Esophagus (tissue), 2 donors: ENCODE data around the gene TIAM2. TPM values are rescaled to one million over a fixed set of nuclear protein-coding genes. Genes with fewer than 3 reads are reported as not detected.
A peak's percentile ranks its signal among the peaks of the same experiment; 100 is the strongest.

Experiments used
- H3K27ac ChIP-seq, 2 donors: one replicate each; pipeline ENCODE4 v1.5.1; 2013; ENCODE audit warnings: low read depth in 2 of 2, mild to moderate bottlenecking in 2 of 2, inconsistent platforms in 1 of 2, low read length in 1 of 2, moderate library complexity in 1 of 2
- H3K27me3 ChIP-seq, 2 donors: one replicate each; pipeline ENCODE4 v1.6.1; 2013; ENCODE audit warnings: low read length in 2 of 2, control low read depth in 1 of 2, mild to moderate bottlenecking in 1 of 2; ENCODE audit not compliant: insufficient read depth in 2 of 2, control insufficient read depth in 1 of 2
- H3K36me3 ChIP-seq, 2 donors: one replicate each; pipeline ENCODE4 v1.6.1; 2013; ENCODE audit warnings: low read length in 1 of 2; ENCODE audit not compliant: control insufficient read depth in 2 of 2, insufficient read depth in 2 of 2
- H3K4me1 ChIP-seq, 2 donors: one replicate each; pipeline ENCODE4 v1.6.1; 2013; ENCODE audit warnings: low read length in 1 of 2; ENCODE audit not compliant: control insufficient read depth in 2 of 2, insufficient read depth in 2 of 2
- H3K4me3 ChIP-seq, 2 donors: one replicate each; pipeline ENCODE4 v1.5.1; 2013; ENCODE audit warnings: low read length in 2 of 2, mild to moderate bottlenecking in 2 of 2, low read depth in 1 of 2, moderate library complexity in 1 of 2
- H3K9me3 ChIP-seq, 2 donors: one replicate each; pipeline ENCODE4 v1.6.1; 2013; ENCODE audit warnings: mild to moderate bottlenecking in 2 of 2, low read depth in 1 of 2, low read length in 1 of 2, moderate library complexity in 1 of 2; ENCODE audit not compliant: control insufficient read depth in 2 of 2, insufficient read depth in 1 of 2
- WGBS, 2 donors: extraction: QIAGEN DNeasy Blood & Tissue Kit; methylation state at CpG; one replicate each; pipeline ENCODE4 v1.1.7; 2013; 5-methylcytosine and 5-hydroxymethylcytosine counted together
- polyA plus RNA-seq, 2 donors: library from polyadenylated mRNA; stranded (reverse); fragments of 200-250 nt; gene quantifications; one replicate each; pipeline ENCODE4 v1.2.3, GENCODE V29; 2013
- donor health status: healthy with polysubstance abuse.
- donor health status: Bipolar disorder and iron deficiency.

TIAM2 gene
- polyA plus RNA-seq, 2 donors: 2.3 to 3.1 TPM

DNA sequence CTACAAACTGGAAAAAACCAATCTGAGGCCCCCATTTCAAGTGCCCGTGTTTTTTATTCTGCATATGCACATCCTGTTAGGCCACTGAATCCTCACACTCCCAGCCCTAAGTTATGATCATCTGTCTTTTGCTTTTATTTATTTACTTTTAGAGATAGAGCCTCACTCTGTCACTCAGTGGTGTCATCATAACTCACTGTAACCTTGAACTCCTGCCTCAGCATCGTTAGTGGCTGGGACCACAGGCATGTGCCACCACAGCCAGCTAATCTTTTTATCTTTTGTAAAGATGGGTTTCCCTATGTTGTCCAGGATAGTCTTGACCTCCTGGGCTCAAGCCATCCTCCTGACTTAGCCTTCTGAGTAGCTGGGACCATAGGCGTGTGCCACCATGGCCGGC, 239.1 kb downstream of the TIAM2 start:
- Histone ChIP-seq H3K4me3 (no peak overlapping the region), H3K27me3 (no peaks in the 10 kb centered on the region), H3K27ac (no peak overlapping the region), H3K36me3 (no peaks in the 10 kb centered on the region), H3K4me1 (no peaks in the 10 kb centered on the region), H3K9me3 (peaks cover 2 to 3% of the 10 kb centered on the region in 2 donors)
- WGBS, 2 donors: 88 to 93% methylated on average over 4 of the region's 4 CpGs

DNA sequence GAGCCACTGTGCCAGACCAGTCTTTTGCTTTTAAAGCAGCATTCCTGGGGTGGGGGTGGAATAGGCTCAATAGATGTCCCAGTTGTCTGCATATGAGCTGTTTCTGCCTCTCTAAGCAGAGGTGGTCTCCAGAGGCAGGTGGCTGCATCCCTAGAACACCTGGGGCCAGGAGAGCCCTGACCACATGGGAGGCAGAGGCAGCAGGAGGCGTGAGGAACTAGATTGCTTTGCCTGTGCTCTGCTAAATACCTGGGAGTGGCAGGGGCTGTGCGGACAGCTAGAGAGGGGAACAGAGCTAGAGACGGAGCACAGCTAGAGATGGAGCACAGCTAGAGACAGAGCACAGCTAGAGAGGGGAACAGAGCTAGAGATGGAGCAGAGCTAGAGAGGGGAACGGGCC, 239.6 kb downstream of the TIAM2 start:
- 83 to 92% methylated on average over 4 of the region's 4 CpGs for WGBS, 2 donors
- H3K4me1 ChIP-seq: peaks cover 0 to 1% of the 10 kb centered on the region in 2 donors

DNA sequence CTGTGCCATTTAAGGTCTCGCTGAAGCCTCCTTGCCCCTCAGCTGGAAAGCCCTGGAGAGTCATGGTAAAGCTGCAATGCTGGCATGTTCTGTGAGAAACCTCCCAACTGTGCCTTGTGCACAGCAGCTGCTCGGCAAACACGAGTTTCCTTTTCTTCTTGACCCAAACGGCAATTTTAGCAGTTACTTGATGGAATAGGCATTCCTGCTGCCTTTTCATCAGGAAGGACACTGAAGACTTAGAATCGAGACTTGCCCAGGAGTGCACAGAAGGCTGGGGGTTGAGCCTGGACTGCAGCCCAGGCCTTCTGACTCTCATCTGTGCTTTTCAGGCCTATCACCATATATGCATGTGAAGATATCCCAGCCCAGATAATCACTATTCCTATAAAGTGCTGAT, 240.0 kb downstream of the TIAM2 start:
- WGBS, 2 donors: 63 to 64% methylated on average over 5 of the region's 5 CpGs
- Histone ChIP-seq H3K4me1 (peaks cover 0 to 3% of the 10 kb centered on the region in 2 donors), H3K4me3 (no peak overlapping the region), H3K27me3 (no peaks in the 10 kb centered on the region), H3K27ac (peak overlapping the region in 1 of 2 donors; percentile 26), H3K36me3 (no peaks in the 10 kb centered on the region), H3K9me3 (peaks cover 2 to 3% of the 10 kb centered on the region in 2 donors)

More for the DNA sequence above, 239.6 kb downstream of the TIAM2 start:
- Histone ChIP-seq H3K27me3 (no peaks in the 10 kb centered on the region), H3K9me3 (peaks cover 2 to 3% of the 10 kb centered on the region in 2 donors), H3K27ac (peak overlapping the region in 1 of 2 donors; percentile 26), H3K36me3 (no peaks in the 10 kb centered on the region), H3K4me3 (no peak overlapping the region)

DNA sequence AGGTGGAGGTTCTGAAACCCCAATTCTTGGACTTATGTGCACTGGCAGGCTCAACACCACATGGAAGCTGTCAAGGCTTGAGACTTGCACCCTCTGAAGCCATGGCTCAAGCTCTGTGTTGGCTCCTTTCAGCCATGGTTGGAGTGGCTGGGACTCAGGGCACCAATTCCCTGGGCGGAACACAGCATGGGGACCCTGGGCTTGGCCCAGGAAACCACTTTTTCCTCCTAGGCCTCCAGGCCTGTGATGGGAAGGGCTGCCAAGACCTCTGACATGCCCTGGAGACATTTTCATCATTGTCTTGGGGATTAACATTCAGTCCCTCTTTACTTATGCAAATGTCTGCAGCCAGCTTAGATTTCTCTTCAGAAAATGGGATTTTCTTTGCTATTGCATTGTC, 242.5 kb downstream of the TIAM2 start:
- Histone ChIP-seq H3K27ac (no peak overlapping the region), H3K4me1 (peaks cover 0 to 3% of the 10 kb centered on the region in 2 donors), H3K4me3 (no peak overlapping the region), H3K27me3 (no peaks in the 10 kb centered on the region), H3K36me3 (no peaks in the 10 kb centered on the region), H3K9me3 (peaks cover 2 to 3% of the 10 kb centered on the region in 2 donors)
- 77 to 95% methylated on average over 1 of the region's 1 CpG for WGBS, 2 donors

DNA sequence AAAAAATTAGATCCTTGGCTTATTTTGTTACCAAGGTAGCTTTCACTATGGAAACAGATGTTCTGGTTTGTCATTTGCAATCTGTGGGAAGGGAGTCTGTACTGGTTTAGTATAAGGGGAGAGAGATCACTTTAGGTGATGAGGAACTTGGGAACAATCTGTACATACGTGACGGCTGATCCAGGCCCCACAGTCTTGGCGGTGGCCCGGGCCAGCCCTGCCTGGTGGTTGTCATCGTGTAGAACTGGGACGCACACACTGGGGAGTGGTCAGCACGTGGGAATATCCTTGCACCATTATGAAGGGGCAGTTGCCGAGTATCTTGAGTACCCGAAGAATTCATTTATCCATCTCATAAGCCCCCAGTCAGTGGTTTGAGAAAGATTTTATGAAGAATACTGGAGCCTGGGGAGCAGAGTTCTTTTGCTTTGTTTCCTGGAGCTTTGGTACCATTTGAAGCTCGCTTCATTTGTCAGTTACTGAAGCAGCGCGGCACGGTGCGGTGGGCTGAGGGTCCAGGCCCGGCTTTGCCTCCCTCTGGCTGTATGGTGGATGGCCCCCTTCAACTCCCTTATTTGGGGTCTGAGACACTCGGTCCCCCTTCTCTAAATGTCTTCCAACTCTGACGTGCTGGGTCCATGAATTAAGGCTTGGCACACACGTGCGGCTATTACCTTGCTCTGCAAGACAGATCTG, 245.9 kb downstream of the TIAM2 start:
- H3K9me3 ChIP-seq: peaks cover 2 to 3% of the 10 kb centered on the region in 2 donors
- no peak overlapping the region for H3K4me3 ChIP-seq
- no peaks in the 10 kb centered on the region for H3K27me3 ChIP-seq
- WGBS, 2 donors: 92 to 93% methylated on average over 19 of the region's 19 CpGs
- peaks cover 0 to 3% of the 10 kb centered on the region in 2 donors for H3K4me1 ChIP-seq
- no peak overlapping the region for H3K27ac ChIP-seq
- H3K36me3 ChIP-seq: no peaks in the 10 kb centered on the region

DNA sequence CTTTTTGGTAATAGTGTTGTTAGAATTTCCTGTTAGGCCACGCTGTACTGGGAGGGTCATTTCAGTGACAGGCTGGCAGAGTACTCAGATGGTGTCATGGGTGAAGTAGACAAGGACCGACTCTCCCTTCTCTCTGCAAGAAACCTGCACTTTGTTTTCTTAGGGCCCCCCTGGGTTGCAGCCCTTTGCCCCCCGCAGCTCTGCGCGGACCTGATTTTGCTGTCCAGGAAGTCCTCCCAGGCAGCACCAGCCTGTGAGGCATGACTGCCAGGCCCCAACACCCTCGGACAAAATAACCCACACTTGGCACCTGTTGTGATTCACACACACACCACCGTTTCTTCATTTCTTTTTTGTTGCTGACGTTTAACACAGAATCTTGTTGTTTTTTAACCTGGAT, 246.9 kb downstream of the TIAM2 start:
- Histone ChIP-seq H3K9me3 (peaks cover 2 to 3% of the 10 kb centered on the region in 2 donors), H3K27ac (no peak overlapping the region), H3K4me1 (peaks cover 0 to 3% of the 10 kb centered on the region in 2 donors), H3K36me3 (no peaks in the 10 kb centered on the region), H3K27me3 (no peaks in the 10 kb centered on the region), H3K4me3 (no peak overlapping the region)
- WGBS, 2 donors: 75 to 82% methylated on average over 8 of the region's 8 CpGs

DNA sequence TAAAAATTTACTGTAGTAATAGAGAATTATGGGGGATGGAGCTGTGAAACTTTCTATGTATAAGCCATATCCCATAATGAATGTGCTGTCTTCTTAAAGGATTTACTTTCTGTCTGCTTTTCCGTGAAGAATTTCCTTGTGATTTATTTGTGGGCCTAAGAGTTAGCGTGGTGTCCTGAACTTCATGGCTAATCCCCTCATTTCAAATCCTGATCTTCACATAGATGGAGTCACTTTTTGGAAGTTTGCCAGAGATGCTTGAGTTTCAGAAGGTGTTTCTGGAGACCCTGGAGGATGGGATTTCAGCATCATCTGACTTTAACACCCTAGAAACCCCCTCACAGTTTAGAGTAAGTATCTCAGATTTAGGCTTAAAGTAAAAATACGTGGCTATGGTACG, 249.3 kb downstream of the TIAM2 start:
- H3K4me3 ChIP-seq: no peak overlapping the region
- no peak overlapping the region for H3K27ac ChIP-seq
- no peaks in the 10 kb centered on the region for H3K9me3 ChIP-seq
- peaks cover 0 to 3% of the 10 kb centered on the region in 2 donors for H3K4me1 ChIP-seq
- H3K36me3 ChIP-seq: no peaks in the 10 kb centered on the region
- no peaks in the 10 kb centered on the region for H3K27me3 ChIP-seq
- WGBS, 2 donors: 73 to 86% methylated on average over 4 of the region's 4 CpGs

DNA sequence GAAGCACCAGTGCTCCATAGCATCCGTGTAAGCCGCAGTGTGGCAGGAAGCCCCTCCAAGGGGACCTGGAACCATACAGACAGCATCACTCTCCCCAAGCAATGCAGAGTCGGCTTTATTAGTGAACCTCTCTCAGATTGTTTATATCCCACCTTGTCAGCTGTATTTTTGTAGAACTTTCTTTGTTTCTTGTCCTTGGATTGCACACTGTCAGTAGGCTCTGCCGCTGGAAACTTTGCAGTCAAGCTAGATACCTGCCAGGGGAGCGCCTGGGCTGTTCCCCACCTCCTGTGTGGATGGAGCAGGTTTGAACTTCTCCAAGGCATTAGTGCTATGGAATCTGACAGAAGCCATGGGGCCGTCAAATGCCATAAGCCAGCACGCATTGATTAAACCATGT, 250.1 kb downstream of the TIAM2 start:
- Histone ChIP-seq H3K27me3 (no peaks in the 10 kb centered on the region), H3K4me3 (no peak overlapping the region), H3K9me3 (no peaks in the 10 kb centered on the region), H3K27ac (no peak overlapping the region), H3K4me1 (no peaks in the 10 kb centered on the region), H3K36me3 (no peaks in the 10 kb centered on the region)
- WGBS, 2 donors: 89 to 90% methylated on average over 7 of the region's 7 CpGs

DNA sequence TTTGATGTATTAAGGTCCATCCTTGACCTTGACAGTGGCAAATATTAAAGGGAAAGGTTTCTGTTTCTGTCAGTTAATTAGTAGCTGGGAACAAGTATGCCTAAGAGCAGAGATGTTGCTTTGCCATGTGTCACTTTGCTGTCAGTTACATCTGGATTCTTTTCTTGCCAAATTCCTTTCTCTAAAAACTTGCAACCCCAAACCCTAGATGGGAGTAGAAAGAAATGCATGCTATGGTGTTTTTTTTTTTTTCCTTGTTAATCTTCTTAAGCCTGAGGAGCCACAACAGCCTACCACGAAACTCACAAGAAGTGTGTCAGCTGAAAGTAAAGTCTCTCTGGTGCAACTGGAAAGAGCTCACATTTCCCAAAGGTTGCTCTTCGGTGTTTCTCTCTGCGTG, 250.7 kb downstream of the TIAM2 start:
- Histone ChIP-seq H3K9me3 (no peaks in the 10 kb centered on the region), H3K27ac (no peak overlapping the region), H3K36me3 (no peaks in the 10 kb centered on the region), H3K27me3 (no peaks in the 10 kb centered on the region), H3K4me3 (no peak overlapping the region), H3K4me1 (no peaks in the 10 kb centered on the region)
- 82 to 87% methylated on average over 3 of the region's 3 CpGs for WGBS, 2 donors

DNA sequence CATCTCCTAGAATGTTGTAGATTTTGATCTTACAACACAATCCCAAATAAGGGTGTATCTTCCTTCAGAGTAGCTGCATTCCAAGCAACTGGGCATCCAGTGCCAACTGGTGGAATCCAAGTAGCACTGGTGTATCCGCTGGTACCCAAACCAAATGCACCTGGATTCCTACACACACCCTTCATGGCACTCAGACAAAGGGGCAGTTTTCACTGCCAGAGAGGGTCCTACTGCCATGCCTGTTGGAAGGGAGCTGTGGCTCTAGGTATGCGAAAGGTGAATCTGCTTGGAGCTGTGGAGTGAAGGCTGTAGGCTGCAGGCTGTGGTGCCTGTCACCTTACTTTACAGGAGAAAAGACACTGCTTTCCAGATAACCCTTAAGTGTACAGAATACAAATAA, 251.7 kb downstream of the TIAM2 start:
- Histone ChIP-seq H3K9me3 (no peaks in the 10 kb centered on the region), H3K4me1 (no peaks in the 10 kb centered on the region), H3K36me3 (no peaks in the 10 kb centered on the region), H3K27me3 (no peaks in the 10 kb centered on the region), H3K4me3 (no peak overlapping the region), H3K27ac (no peak overlapping the region)
- 94 to 95% methylated on average over 2 of the region's 2 CpGs for WGBS, 2 donors
